HG03521 (cell line): ENCODE results near the gene RSAD2.
"Not testable (repeated sequence)": the region's sequence is repeated elsewhere in the genome, so short reads cannot be mapped to it uniquely, and the experiment has no call there.

Source experiments
- ATAC-seq: cut with Tn5 transposase; IDR thresholded peaks from one replicate; pipeline ENCODE4 v1.9.1; 2021; ENCODE audit warnings: mild to moderate bottlenecking, moderate library complexity; ENCODE audit not compliant: unreplicated experiment

The RSAD2 gene

DNA sequence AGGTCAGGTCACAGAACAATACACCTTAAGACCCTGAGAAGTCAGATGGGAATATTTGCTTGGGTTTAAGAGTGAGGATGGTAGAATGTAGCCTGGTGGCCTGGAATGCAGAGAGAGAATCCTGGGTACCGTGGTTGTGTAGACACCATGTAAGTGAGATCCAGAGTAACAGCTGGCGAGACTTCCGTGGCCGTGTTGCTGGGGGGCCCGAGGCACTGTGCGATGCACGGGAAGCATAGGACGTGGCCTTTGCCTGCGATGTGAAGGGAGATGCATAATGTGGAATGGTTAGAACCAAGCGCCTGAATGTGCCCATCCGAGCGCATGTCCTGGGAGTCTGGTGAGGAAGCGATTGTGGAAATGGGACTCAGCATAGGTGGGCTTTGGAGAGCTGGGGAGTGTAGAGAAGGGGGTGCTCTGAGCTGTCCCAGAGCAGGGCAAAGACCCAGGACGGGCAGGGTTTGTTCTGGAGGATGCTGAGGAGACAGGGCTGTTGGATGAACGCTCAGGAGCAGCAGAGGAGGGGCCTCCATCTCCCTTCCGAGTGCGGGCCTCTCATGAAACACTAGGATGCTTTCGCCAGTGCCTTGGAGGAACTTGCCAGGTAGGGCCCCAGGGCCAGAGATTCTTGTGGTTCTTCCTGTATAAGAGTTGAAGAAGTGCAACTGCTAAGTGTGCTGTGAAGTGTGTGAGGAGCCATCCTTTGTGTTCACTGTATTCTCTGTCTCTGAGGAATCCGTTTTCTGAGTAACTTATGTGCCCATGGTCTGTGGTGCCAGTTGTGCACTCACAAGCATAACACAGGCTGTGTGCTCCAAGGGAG lies 46.7 kb downstream of the RSAD2 start:
- no peak for ATAC-seq

GRCh38 chr2:6924924-6925409 lies 47.4 kb downstream of the RSAD2 start:
- no peak for ATAC-seq

DNA sequence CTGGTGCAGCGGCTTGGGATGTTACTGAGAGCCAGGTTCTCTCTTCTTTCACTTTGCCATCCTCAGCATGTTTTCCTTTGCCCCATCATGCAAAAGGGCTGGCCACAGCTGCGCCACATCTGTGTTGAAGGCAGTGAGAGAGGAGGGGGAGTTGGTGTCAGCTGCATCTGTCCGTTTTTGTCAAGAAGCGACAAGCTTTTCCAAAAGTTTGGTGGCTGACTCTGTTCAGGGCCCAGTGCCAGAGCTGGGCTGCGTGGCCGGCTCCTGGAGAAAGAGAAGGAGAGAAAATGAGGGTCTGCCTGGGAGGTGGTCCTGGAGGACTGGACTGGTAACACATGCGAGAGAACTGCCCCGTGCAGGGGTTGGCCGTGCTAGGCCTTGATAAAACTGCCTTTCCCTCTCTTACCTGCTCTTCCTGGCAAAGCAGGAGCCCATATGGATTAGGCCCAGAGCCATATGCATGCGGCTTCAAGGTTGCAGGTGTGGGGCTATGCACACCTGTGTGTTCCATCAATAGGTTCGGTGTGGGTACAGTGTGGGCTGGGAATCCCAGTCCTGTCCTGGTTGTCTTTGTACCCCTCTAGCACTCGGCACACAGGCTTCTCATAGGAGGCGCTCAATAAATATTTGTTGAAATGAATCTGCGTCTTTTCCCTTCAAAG lies 48.6 kb downstream of the RSAD2 start:
- ATAC-seq: no peak

- ATAC-seq: no peak
Observed at GRCh38 chr2:6927186-6927585, 49.6 kb downstream of the RSAD2 start.

DNA sequence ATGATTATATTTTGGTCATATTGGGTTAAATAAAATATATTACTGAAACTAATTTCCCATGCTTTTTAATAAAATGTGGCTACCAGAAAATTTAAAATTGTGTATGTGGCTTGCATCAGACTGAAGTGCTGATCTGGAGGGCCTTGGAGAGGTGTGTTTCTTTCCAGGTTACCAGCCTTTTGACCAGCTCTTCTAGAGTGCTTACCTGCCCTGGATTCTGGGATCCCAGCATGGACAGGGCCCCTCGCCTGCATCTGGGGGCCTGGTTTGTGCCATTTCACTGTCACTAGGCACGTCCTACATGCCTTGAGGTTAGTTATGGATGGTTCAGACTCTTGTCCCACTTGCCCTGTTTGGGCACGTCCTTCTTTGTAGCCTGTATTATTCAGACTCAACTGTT lies 50.2 kb downstream of the RSAD2 start:
- ATAC-seq: no peak

- ATAC-seq: no peak
Observed at GRCh38 chr2:6928452-6928851, 50.9 kb downstream of the RSAD2 start.

DNA sequence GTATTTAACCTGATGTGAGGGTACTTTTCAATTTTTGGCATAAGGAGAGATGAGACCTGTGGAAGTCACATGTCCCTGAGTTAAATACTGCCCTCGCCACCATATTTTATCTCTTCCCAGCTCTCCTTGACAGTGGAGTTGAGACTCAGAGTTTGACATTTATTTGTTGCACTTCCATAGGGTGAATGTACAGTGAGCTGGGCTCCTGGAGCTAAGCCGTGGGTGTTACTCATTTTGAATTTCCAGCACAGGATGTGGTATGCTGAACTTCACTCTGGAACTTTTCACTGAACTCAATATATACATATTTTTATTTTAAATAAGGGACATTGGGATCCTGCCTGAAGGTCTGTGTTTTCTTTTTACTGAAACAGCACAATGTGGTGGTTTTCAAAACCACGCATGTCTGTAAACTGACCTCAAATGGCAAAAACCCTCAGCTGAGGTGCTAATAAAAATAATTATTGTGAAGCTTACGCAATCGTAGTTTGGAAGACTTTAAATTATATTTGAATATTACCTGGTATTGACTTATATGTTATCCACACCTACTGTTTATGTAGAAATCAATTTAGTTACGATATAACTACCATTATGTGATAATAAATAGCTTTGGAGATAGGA lies 51.7 kb downstream of the RSAD2 start:
- no peak for ATAC-seq

- ATAC-seq: no peak
Observed at GRCh38 chr2:6930923-6931647, 53.5 kb downstream of the RSAD2 start.

- ATAC-seq: no peak
Observed at GRCh38 chr2:6931753-6932152, 54.2 kb downstream of the RSAD2 start.

GRCh38 chr2:6932206-6932605 lies 54.6 kb downstream of the RSAD2 start:
- no peak for ATAC-seq

DNA sequence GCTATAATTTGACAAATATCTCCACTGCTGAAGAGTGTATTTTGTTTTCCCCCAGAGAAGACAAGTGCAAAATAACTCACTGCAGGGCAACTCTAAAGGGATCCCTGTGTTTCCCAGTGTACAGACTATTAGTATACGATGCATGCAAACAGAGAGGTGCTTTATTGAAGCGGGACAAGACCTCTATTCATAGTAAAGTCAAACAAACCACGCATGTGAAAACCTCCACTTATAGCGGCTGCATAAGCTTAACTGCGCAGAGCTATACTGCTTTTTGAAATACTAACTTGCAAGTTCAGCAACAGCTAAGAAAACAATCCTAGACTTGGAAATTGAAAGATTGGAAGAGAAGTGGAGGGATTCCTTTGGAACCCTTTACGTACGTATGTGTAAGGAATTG lies 55.3 kb downstream of the RSAD2 start:
- ATAC-seq: no peak

- ATAC-seq: no peak
Observed at GRCh38 chr2:6933911-6934310, 56.3 kb downstream of the RSAD2 start.

DNA sequence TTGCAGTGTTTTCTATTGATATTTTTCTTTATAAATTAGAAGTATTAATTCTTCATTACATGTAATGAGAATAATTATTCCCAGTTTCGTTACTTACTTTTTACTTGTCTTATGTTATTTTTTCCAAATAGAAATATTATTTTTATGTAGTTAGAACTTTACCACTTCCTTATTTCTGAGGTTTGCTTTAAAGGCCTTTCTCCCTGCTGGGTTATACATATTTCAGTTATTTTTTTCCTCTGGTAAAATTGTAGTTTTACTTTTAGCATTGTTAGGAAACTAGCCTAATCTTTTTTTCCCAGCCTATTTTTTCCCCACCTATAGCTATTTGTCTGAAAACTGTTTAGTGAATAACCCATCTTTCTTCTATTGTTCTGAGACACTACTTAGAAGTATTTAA lies 56.8 kb downstream of the RSAD2 start:
- ATAC-seq: no peak

- no peak for ATAC-seq
Observed at GRCh38 chr2:6934758-6935651, 57.4 kb downstream of the RSAD2 start.

- not testable (repeated sequence) for ATAC-seq
Observed at GRCh38 chr2:6935652-6936020, 58.1 kb downstream of the RSAD2 start.

GRCh38 chr2:6937157-6937556 lies 59.6 kb downstream of the RSAD2 start:
- no peak for ATAC-seq

- ATAC-seq: no peak
Observed at GRCh38 chr2:6937582-6937981, 60.0 kb downstream of the RSAD2 start.

DNA sequence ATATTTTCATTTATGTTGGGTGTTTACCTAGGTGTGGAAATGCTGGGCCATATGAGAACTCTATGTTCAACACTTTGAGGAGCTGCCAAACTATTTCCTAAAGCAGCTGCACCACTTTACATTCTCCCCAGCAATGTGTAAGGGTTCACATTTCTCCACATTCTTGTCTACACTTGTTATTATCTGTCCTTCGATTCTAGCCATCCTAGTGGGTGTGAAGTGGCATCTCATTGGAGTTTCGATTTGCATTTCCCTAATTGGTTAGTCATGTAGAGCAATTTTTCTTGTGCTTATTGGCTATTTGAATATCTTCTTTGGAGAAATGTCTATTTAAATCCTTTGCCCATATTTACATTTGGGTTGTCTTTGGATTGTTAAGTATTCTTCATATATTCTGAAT lies 61.5 kb downstream of the RSAD2 start:
- ATAC-seq: no peak

DNA sequence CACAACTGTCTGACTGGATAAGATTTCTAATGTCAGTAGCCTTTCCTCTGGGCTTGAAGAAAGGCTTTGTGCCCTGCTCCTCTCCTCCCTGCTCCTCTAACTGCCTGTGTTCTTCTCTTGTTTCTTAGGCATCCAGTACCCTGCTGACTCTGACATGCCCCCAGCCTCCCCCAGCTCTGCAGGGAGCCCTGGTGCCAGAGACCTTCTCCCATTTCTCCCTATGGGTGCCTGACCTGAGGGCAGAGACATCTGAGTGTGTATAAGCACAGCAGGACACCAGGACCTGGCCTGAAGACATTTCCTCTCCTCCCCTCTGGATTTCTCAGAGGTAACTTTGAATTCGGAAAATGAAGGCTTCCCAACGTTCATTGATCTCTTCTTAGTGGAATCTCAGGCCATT lies 63.2 kb downstream of the RSAD2 start:
- ATAC-seq: no peak

- ATAC-seq: no peak
Observed at GRCh38 chr2:6941299-6942046, 63.9 kb downstream of the RSAD2 start.
